ENCODE measurements around the gene NRP2. TPM values are rescaled to one million over a fixed set of nuclear protein-coding genes. Genes with fewer than 3 reads are reported as not detected.

The NRP2 gene
- total and polyA plus RNA-seq, 2 of the 13 experiments (the other 11 are each of a cell fraction or from before 2014, with no cell fraction given) = 0.65 to 1.4 TPM

DNA sequence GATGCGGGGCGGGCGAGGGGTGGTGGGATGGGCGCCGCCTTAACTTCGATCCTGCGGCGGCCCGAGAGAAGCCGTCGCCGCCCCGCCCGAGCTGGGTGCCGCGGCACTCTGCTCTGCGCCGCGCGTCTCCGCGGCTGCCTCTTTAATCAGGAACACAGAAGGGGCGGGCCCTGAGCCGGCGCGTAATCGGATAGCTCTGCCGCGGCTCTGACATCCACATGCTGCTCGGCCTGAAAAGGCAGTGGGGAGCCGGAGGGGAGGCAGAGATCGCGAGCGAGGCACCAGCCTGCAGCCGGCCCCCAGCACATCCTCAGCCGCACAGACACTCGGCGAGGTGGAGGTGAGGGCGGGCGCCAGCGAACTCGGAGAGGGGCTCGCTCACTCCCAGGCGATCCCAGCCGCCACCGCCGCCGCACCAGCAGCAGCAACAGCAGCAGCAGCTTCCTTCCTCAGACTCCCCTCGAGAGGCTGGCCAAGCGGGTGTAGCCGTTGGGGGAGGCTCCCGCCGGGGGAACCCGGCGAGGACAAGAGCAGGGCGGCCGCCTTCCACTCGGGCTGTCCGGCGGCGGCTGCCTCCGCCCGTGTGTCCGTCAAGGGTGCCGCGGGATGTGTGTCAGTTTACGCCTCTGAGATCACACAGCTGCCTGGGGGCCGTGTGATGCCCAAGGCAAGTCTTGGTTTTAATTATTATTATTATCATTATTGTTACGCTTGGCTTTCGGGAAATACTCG lies at the start of gene NRP2 (continued):
- TF ChIP-seq, protein P1, sequence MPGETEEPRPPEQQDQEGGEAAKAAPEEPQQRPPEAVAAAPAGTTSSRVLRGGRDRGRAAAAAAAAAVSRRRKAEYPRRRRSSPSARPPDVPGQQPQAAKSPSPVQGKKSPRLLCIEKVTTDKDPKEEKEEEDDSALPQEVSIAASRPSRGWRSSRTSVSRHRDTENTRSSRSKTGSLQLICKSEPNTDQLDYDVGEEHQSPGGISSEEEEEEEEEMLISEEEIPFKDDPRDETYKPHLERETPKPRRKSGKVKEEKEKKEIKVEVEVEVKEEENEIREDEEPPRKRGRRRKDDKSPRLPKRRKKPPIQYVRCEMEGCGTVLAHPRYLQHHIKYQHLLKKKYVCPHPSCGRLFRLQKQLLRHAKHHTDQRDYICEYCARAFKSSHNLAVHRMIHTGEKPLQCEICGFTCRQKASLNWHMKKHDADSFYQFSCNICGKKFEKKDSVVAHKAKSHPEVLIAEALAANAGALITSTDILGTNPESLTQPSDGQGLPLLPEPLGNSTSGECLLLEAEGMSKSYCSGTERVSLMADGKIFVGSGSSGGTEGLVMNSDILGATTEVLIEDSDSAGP (CRISPR knock-in tag; IDR thresholded peaks at IDR 0.05; ENCODE audit: borderline replicate concordance) = peak; percentile 95
- TF ChIP-seq, protein P2, sequence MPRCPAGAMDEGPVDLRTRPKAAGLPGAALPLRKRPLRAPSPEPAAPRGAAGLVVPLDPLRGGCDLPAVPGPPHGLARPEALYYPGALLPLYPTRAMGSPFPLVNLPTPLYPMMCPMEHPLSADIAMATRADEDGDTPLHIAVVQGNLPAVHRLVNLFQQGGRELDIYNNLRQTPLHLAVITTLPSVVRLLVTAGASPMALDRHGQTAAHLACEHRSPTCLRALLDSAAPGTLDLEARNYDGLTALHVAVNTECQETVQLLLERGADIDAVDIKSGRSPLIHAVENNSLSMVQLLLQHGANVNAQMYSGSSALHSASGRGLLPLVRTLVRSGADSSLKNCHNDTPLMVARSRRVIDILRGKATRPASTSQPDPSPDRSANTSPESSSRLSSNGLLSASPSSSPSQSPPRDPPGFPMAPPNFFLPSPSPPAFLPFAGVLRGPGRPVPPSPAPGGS (CRISPR knock-in tag; IDR thresholded peaks at IDR 0.05) = no peak
- TF ChIP-seq ESRRA (CRISPR knock-in tag; IDR thresholded peaks at IDR 0.05; ENCODE audit: low read depth) (0 out of 2 replicates have a peak, but pooled peaks have one; percentile 27), ZNF282 (IDR thresholded peaks at IDR 0.05; ENCODE audit: partially characterized antibody) (no peak), SOX6 (IDR thresholded peaks at IDR 0.05) (no peak), SOX6 (CRISPR knock-in tag; IDR thresholded peaks at IDR 0.05) (peak; percentile 60), KDM2A (CRISPR knock-in tag; IDR thresholded peaks at IDR 0.05; ENCODE audit: borderline replicate concordance, low read depth) (peak; percentile 55; the same call in 1 of the 2 replicates), ZNF670 (CRISPR knock-in tag; IDR thresholded peaks at IDR 0.05; ENCODE audit: borderline replicate concordance) (0 out of 2 replicates have a peak, but pooled peaks have one; percentile 27), POLR2AphosphoS5 (IDR thresholded peaks at IDR 0.05; ENCODE audit: low read depth, low read length) (no peak), ZNF777 (CRISPR knock-in tag; IDR thresholded peaks at IDR 0.05) (peak; percentile 92), ZNF782 (CRISPR knock-in tag; IDR thresholded peaks at IDR 0.05; ENCODE audit: borderline replicate concordance) (peak; percentile 49; the same call in 1 of the 2 replicates), JUNB (CRISPR knock-in tag; IDR thresholded peaks at IDR 0.05; ENCODE audit: borderline replicate concordance) (no peak), TBP (CRISPR knock-in tag; IDR thresholded peaks at IDR 0.05) (no peak), GFI1 (CRISPR knock-in tag; IDR thresholded peaks at IDR 0.05; ENCODE audit: borderline replicate concordance) (0 out of 2 replicates have a peak, but pooled peaks have one; percentile 8), ZNF816 (CRISPR knock-in tag; IDR thresholded peaks at IDR 0.05; ENCODE audit: borderline replicate concordance) (no peak), REPIN1 (CRISPR knock-in tag; IDR thresholded peaks at IDR 0.05; ENCODE audit: borderline replicate concordance, low read depth) (0 out of 2 replicates have a peak, but pooled peaks have one; percentile 9), RFX5 (IDR thresholded peaks at IDR 0.05; ENCODE audit: low read depth, low read length) (no peak)
- TF ChIP-seq, protein P3, sequence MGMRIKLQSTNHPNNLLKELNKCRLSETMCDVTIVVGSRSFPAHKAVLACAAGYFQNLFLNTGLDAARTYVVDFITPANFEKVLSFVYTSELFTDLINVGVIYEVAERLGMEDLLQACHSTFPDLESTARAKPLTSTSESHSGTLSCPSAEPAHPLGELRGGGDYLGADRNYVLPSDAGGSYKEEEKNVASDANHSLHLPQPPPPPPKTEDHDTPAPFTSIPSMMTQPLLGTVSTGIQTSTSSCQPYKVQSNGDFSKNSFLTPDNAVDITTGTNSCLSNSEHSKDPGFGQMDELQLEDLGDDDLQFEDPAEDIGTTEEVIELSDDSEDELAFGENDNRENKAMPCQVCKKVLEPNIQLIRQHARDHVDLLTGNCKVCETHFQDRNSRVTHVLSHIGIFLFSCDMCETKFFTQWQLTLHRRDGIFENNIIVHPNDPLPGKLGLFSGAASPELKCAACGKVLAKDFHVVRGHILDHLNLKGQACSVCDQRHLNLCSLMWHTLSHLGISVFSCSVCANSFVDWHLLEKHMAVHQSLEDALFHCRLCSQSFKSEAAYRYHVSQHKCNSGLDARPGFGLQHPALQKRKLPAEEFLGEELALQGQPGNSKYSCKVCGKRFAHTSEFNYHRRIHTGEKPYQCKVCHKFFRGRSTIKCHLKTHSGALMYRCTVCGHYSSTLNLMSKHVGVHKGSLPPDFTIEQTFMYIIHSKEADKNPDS (CRISPR knock-in tag; IDR thresholded peaks at IDR 0.05) = no peak
- TF ChIP-seq, protein P4, sequence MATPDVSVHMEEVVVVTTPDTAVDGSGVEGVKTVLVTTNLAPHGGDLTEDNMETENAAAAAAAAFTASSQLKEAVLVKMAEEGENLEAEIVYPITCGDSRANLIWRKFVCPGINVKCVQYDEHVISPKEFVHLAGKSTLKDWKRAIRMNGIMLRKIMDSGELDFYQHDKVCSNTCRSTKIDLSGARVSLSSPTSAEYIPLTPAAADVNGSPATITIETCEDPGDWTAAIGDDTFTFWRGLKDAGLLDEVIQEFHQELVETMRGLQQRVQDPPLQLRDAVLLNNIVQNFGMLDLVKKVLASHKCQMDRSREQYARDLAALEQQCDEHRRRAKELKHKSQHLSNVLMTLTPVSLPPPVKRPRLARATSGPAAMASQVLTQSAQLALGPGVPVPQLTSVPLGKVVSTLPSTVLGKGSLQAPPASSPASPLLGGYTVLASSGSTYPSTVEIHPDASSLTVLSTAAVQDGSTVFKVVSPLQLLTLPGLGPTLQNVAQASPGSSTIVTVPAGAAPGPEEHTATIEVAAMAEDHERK (CRISPR knock-in tag; IDR thresholded peaks at IDR 0.05; ENCODE audit: low read depth) = no peak
- TF ChIP-seq, protein P5, sequence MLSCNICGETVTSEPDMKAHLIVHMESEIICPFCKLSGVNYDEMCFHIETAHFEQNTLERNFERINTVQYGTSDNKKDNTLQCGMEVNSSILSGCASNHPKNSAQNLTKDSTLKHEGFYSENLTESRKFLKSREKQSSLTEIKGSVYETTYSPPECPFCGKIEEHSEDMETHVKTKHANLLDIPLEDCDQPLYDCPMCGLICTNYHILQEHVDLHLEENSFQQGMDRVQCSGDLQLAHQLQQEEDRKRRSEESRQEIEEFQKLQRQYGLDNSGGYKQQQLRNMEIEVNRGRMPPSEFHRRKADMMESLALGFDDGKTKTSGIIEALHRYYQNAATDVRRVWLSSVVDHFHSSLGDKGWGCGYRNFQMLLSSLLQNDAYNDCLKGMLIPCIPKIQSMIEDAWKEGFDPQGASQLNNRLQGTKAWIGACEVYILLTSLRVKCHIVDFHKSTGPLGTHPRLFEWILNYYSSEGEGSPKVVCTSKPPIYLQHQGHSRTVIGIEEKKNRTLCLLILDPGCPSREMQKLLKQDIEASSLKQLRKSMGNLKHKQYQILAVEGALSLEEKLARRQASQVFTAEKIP (CRISPR knock-in tag; IDR thresholded peaks at IDR 0.05; ENCODE audit: borderline replicate concordance) = no peak
